Mesothelial cell of epicardium (in vitro differentiated cells): ENCODE results near the gene C2CD5. TPM values are rescaled to one million over a fixed set of nuclear protein-coding genes. Genes with fewer than 3 reads are reported as not detected.
"Not testable (repeated sequence)": the region's sequence is repeated elsewhere in the genome, so short reads cannot be mapped to it uniquely, and the experiment has no call there.

Experiments
- DNase-seq, 2 experiments: peaks; one replicate each; pipeline ENCODE4 v3.0.0; 2021; ENCODE audit warnings: low spot score in 2 of 2; ENCODE audit not compliant: unreplicated experiment in 2 of 2
- H3K27ac Mint-ChIP-seq: 2 replicates; pipeline ENCODE4 v1.8.0; 2021; ENCODE audit warnings: mixed read lengths
- H3K27me3 Mint-ChIP-seq: 2 replicates; pipeline ENCODE4 v1.8.0; 2021; ENCODE audit warnings: low read depth, mixed read lengths
- H3K36me3 Mint-ChIP-seq: 2 replicates; pipeline ENCODE4 v1.8.0; 2021; ENCODE audit warnings: mixed read lengths
- H3K4me1 Mint-ChIP-seq: 2 replicates; pipeline ENCODE4 v1.8.0; 2021; ENCODE audit warnings: mixed read lengths
- H3K4me3 Mint-ChIP-seq: 2 replicates; pipeline ENCODE4 v1.8.0; 2021; ENCODE audit warnings: mild to moderate bottlenecking, moderate library complexity, mixed read lengths
- H3K9me3 Mint-ChIP-seq: 2 replicates; pipeline ENCODE4 v1.8.0; 2021; ENCODE audit warnings: mixed read lengths
- total RNA-seq: library from RNA; stranded (reverse); gene quantifications from 3 replicates; pipeline ENCODE4 v1.2.1, GENCODE V29; 2021
- TF ChIP-seq, protein P1 (sequence below): fragments of 200-600 bp; sonication (generic); IDR thresholded peaks from one replicate; pipeline ENCODE4 v1.5.0; 2021; ENCODE audit warnings: antibody characterized with exemption; ENCODE audit not compliant: unreplicated experiment

C2CD5 gene
- total RNA-seq, 1 donor from 2014 or later: 46.0 TPM

DNA sequence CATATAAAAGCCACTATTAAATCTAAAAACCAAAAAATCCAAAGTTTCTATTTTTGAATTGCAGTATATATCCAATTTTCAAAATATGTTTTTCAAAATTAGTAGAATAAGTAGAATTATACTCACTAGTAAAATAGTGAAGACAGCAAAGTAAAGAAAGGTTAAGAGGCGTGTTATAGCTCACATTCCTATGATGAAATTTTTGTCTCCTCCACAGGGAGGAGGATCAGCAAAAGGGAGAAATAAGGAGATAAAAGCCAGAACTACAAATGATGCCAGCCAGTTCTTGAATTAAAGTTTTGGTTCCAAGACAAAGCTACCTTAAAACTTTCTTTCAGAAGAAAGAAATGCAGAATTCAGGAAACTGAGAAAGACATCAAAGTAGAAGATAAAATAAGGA lies 50.0 kb downstream of the C2CD5 start:
- TF ChIP-seq, protein P1, sequence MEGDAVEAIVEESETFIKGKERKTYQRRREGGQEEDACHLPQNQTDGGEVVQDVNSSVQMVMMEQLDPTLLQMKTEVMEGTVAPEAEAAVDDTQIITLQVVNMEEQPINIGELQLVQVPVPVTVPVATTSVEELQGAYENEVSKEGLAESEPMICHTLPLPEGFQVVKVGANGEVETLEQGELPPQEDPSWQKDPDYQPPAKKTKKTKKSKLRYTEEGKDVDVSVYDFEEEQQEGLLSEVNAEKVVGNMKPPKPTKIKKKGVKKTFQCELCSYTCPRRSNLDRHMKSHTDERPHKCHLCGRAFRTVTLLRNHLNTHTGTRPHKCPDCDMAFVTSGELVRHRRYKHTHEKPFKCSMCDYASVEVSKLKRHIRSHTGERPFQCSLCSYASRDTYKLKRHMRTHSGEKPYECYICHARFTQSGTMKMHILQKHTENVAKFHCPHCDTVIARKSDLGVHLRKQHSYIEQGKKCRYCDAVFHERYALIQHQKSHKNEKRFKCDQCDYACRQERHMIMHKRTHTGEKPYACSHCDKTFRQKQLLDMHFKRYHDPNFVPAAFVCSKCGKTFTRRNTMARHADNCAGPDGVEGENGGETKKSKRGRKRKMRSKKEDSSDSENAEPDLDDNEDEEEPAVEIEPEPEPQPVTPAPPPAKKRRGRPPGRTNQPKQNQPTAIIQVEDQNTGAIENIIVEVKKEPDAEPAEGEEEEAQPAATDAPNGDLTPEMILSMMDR: no peak
- no peak for DNase-seq
- H3K36me3 Mint-ChIP-seq: peaks cover 14% of the 10 kb centered on the region
- no peaks in the 10 kb centered on the region for H3K9me3 Mint-ChIP-seq
- H3K27me3 Mint-ChIP-seq: no peaks in the 10 kb centered on the region
- H3K4me1 Mint-ChIP-seq: peaks cover 3% of the 10 kb centered on the region
- no peak overlapping the region for H3K4me3 Mint-ChIP-seq
- no peak overlapping the region for H3K27ac Mint-ChIP-seq

DNA sequence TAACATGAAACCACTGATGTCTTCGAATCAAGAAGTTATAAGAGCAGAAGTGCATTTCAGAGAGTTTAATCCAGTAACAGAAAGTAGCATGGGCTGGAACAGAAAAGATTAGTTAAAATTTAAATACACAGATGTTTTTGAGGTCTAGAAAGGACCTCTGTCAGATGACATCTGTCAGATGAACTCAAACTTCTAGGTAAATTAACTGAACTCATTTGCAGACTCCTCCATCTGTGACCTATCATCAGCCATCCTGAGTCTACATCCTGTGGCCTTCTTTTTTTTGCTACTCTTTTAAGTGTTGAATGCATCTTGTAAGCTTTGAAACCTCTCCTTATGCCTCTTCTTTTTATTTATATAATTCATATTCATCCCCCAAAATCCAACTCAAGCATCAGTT lies 53.3 kb downstream of the C2CD5 start:
- H3K27me3 Mint-ChIP-seq: no peaks in the 10 kb centered on the region
- no peak for DNase-seq
- no peak overlapping the region for H3K27ac Mint-ChIP-seq
- H3K4me1 Mint-ChIP-seq: peaks cover 3% of the 10 kb centered on the region
- TF ChIP-seq, protein P1: no peak
- H3K36me3 Mint-ChIP-seq: peaks cover 23% of the 10 kb centered on the region
- no peak overlapping the region for H3K4me3 Mint-ChIP-seq
- H3K9me3 Mint-ChIP-seq: no peaks in the 10 kb centered on the region

DNA sequence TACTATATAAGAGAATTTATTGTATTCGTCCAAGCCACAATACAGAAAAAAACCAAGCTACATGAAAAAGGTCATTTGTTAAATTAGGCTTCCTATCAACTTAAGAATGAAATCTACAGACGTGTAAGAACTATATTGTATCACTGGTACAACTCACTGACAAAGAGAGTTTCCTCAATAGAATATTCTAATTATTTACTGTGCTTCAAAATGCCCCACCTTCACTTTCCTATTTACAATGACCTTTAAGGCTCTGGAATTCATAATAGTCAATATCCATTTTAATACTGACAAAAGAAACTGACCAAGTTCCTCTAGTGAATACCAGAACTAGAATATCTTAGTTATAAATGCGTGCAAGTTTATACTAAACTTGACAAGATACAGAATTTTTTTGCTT lies 55.9 kb downstream of the C2CD5 start:
- Mint-ChIP-seq H3K9me3 (no peaks in the 10 kb centered on the region), H3K27ac (no peak overlapping the region), H3K4me1 (no peaks in the 10 kb centered on the region), H3K27me3 (no peaks in the 10 kb centered on the region), H3K4me3 (no peak overlapping the region), H3K36me3 (peaks cover 29% of the 10 kb centered on the region)
- no peak for DNase-seq
- TF ChIP-seq, protein P1: no peak

DNA sequence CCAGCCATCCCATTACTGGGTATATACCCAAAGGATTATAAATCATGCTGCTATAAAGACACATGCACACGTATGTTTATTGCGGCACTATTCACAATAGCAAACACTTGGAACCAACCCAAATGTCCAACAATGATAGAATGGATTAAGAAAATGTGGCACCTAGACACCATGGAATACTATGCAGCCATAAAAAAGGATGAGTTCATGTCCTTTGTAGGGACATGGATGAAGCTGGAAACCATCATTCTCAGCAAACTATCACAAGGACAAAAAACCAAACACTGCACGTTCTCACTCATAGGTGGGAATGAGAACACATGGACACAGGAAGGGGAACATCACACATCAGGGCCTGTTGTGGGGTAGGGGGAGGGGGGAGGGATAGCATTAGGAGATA lies 56.7 kb downstream of the C2CD5 start:
- not testable (repeated sequence) for H3K27ac Mint-ChIP-seq, H3K4me1 Mint-ChIP-seq, DNase-seq, H3K27me3 Mint-ChIP-seq, H3K4me3 Mint-ChIP-seq, H3K9me3 Mint-ChIP-seq
- peaks cover 31% of the 10 kb centered on the region for H3K36me3 Mint-ChIP-seq

DNA sequence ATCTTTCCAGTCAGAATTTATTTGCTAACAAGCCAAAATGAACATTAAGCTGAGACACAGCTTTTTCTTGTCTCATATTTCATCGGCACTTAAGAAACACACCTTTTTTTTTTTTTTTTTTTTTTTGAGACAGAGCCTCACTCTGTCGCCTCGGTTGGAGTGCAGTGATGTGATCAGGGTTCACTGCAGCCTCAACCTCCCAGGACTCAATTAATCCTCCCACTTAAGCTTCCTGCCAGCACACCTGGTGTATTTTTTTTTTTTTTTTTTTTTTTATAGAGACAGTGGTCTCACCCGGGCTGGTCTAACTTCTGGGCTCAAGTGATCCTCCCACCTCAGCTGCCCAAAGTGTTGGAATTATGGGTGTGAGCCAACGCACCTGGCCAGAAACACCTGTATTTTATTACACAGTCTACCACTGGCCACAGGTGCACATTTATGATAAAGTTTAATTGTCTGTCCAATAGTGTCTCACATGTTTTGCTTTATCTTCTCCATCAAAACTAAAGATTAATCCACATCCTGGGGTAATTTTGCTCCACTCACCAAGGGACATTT lies 62.7 kb downstream of the C2CD5 start:
- no peak overlapping the region for H3K27ac Mint-ChIP-seq
- no peak for DNase-seq
- TF ChIP-seq, protein P1: no peak
- no peaks in the 10 kb centered on the region for H3K27me3 Mint-ChIP-seq
- H3K4me3 Mint-ChIP-seq: no peak overlapping the region
- no peaks in the 10 kb centered on the region for H3K9me3 Mint-ChIP-seq
- no peaks in the 10 kb centered on the region for H3K4me1 Mint-ChIP-seq
- peaks cover 24% of the 10 kb centered on the region for H3K36me3 Mint-ChIP-seq

DNA sequence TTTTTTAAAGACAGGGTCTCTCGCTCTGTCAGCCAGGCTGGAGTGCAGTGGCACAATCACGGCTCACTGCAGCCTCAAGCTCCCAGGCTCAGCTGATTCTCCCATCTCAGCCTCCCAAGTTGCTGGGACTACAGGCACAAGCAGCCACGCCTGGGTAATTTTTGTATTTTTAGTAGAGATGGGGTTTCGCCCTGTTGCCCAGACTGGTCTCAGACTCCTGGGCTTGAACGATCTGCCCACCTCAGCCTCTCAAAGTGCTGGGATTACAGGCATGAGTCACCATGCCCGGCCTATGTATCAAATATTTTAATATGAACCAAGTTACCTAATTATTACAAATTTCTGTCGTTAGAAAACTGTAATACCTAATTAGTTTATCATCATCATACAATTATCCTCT lies 63.5 kb downstream of the C2CD5 start:
- H3K27ac Mint-ChIP-seq, H3K4me3 Mint-ChIP-seq, H3K4me1 Mint-ChIP-seq, DNase-seq, H3K27me3 Mint-ChIP-seq, H3K9me3 Mint-ChIP-seq: not testable (repeated sequence)
- peaks cover 24% of the 10 kb centered on the region for H3K36me3 Mint-ChIP-seq

DNA sequence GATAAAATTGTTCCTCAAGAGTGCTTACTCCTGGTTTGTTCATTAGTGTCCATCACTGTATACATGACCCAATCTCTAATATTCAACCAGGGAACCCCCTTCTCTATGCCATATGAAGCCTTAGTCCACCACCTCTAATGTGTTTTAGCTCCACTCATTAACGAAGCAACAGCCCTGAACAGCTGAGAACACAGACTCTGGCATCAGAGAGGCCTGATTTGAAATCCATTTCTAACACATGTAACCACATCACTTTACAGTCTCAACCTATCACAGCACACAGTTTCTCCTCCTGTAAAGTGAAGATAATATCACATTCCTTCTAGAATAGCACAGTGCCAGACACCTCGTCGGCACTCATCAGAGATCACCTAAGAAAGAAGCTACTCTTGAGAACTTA lies 64.3 kb downstream of the C2CD5 start:
- TF ChIP-seq, protein P1: no peak
- Mint-ChIP-seq H3K4me3 (no peak overlapping the region), H3K36me3 (peaks cover 24% of the 10 kb centered on the region), H3K27ac (peak overlapping the region; percentile 9), H3K9me3 (no peaks in the 10 kb centered on the region), H3K4me1 (no peaks in the 10 kb centered on the region), H3K27me3 (no peaks in the 10 kb centered on the region)
- no peak for DNase-seq
